Keratinocyte (primary cell): ENCODE data around the gene NFATC4. TPM values are rescaled to one million over a fixed set of nuclear protein-coding genes. Genes with fewer than 3 reads are reported as not detected.
A peak's percentile ranks its signal among the peaks of the same experiment; 100 is the strongest.

Source experiments
- DNase-seq: peaks from one replicate; pipeline ENCODE4 v3.0.0-alpha.2; 2011; ENCODE audit warnings: low read depth, missing footprints, low spot score
- FAIRE-seq: peaks from 2 replicates; lab custom pipeline; 2011; peaks lifted over from hg19 to GRCh38; lab: Jason Lieb, UNC
- H2AFZ ChIP-seq: 2 replicates; pipeline ENCODE4 v1.6.0; 2012; ENCODE audit warnings: low read length, control low read depth, inconsistent platforms; ENCODE audit not compliant: control insufficient read depth
- H3K27ac ChIP-seq: 2 replicates; pipeline ENCODE4 v1.5.1; 2011; ENCODE audit warnings: low read length; ENCODE audit not compliant: control insufficient read depth, insufficient read depth
- H3K27me3 ChIP-seq: 3 replicates; pipeline ENCODE4 v1.6.0; 2011; ENCODE audit warnings: low read length; ENCODE audit not compliant: control insufficient read depth, insufficient read depth; ENCODE audit errors: extremely low read depth
- H3K36me3 ChIP-seq, 2 experiments: 2 replicates in 1 of 2; 3 replicates in 1 of 2; pipeline ENCODE4 v1.5.1; 2011; ENCODE audit warnings: low read length in 2 of 2, mild to moderate bottlenecking in 1 of 2; ENCODE audit not compliant: control insufficient read depth in 2 of 2, insufficient read depth in 2 of 2; ENCODE audit errors: extremely low read depth in 1 of 2
- H3K4me1 ChIP-seq: 3 replicates; pipeline ENCODE4 v1.5.1; 2011; ENCODE audit warnings: low read length; ENCODE audit not compliant: control insufficient read depth, insufficient read depth; ENCODE audit errors: extremely low read depth
- H3K4me2 ChIP-seq: 3 replicates; pipeline ENCODE4 v1.6.0; 2011; ENCODE audit warnings: low read depth, low read length; ENCODE audit not compliant: control insufficient read depth, insufficient read depth; ENCODE audit errors: extremely low read depth
- H3K4me3 ChIP-seq, 3 experiments: fragments of 200-600 bp in 1 of 3; sonication (generic) in 1 of 3; 2 replicates in 2 of 3; 3 replicates in 1 of 3; pipeline ENCODE4 v1.5.1; 2011 to 2016; ENCODE audit warnings: low read length in 3 of 3, mild to moderate bottlenecking in 3 of 3, control low read depth in 2 of 3, inconsistent platforms in 1 of 3, low read depth in 1 of 3, mixed read lengths in 1 of 3, mixed run types in 1 of 3, moderate library complexity in 1 of 3; ENCODE audit not compliant: control insufficient read depth in 2 of 3, insufficient read depth in 2 of 3; ENCODE audit errors: extremely low read depth in 1 of 3
- H3K79me2 ChIP-seq: 2 replicates; pipeline ENCODE4 v1.6.0; 2012; ENCODE audit warnings: low read length; ENCODE audit not compliant: control insufficient read depth, insufficient read depth
- H3K9ac ChIP-seq: 3 replicates; pipeline ENCODE4 v1.6.0; 2011; ENCODE audit warnings: low read length; ENCODE audit not compliant: control insufficient read depth, insufficient read depth; ENCODE audit errors: extremely low read depth
- H3K9me1 ChIP-seq: 3 replicates; pipeline ENCODE4 v1.6.0; 2011; ENCODE audit warnings: low read length; ENCODE audit not compliant: control insufficient read depth, insufficient read depth; ENCODE audit errors: extremely low read depth
- H3K9me3 ChIP-seq: 2 replicates; pipeline ENCODE4 v1.5.1; 2012; ENCODE audit warnings: low read depth, low read length; ENCODE audit not compliant: control insufficient read depth
- H4K20me1 ChIP-seq: 3 replicates; pipeline ENCODE4 v1.6.0; 2011; ENCODE audit warnings: low read length; ENCODE audit not compliant: control insufficient read depth, insufficient read depth; ENCODE audit errors: extremely low read depth
- CTCF ChIP-seq, 3 experiments: IDR thresholded peaks in 1 of 3; conservative IDR thresholded peaks in 1 of 3; optimal IDR thresholded peaks in 1 of 3; 2 replicates in 2 of 3; 3 replicates in 1 of 3; pipeline versions ENCODE3 to v1.5.1; 2011; ENCODE audit warnings: low read length in 3 of 3, mild to moderate bottlenecking in 3 of 3, moderate library complexity in 2 of 3, control low read depth in 1 of 3, inconsistent platforms in 1 of 3; ENCODE audit not compliant: insufficient read depth in 2 of 3; ENCODE audit errors: extremely low read depth in 1 of 3
- EZH2 ChIP-seq: IDR thresholded peaks from one replicate; pipeline ENCODE4 v1.6.1; 2012; ENCODE audit warnings: inconsistent platforms, mild to moderate bottlenecking, low read length, moderate library complexity
- dilution Hi-C: fragments of 300-500 bp; cut with MboI; formaldehyde crosslinking; loops from one replicate; pipeline ENCODE4 v1.7.0; 2020; ENCODE audit warnings: low sequenced_read_pairs; ENCODE audit not compliant: extremely low pct_ligation_motif_present
- polyA plus RNA-seq, 5 experiments: library from polyadenylated mRNA; depleted of rRNA in 3 of 5; stranded (reverse) in 3 of 5; stranded (forward) in 1 of 5; unstranded in 1 of 5; fragments of >200 nt; gene quantifications; 1 replicate in 1 of 5; 2 replicates in 3 of 5; 3 replicates in 1 of 5; pipeline versions ENCODE4 v1.2.1 to v1.2.3, GENCODE V29; 2011 to 2012; ENCODE audit warnings: missing spikeins in 2 of 5, low read depth in 1 of 5, low replicate concordance in 1 of 5
- small RNA-seq, 3 experiments: library from RNA; depleted of rRNA; stranded (forward); fragments of <200 nt; gene quantifications; one replicate each; pipeline ENCODE3, GENCODE V24; 2012; ENCODE audit warnings: low read depth in 3 of 3, low replicate concordance in 1 of 3; ENCODE audit not compliant: insufficient read length in 3 of 3

Gene NFATC4
- polyA plus RNA-seq, 1 donor (not counting 4 experiments of a cell fraction or from before 2014, with no cell fraction given) = 0.92 TPM

- dilution Hi-C loops = no loop called here
- H4K20me1 ChIP-seq = no peaks in the 10 kb centered on the region
- no peaks in the 10 kb centered on the region for H3K9me3 ChIP-seq
- H2AFZ ChIP-seq = no peak overlapping the region
- TF ChIP-seq CTCF (optimal IDR thresholded peaks at IDR 0.05 in 1 of 3, IDR thresholded peaks at IDR 0.05 in 1 of 3, conservative IDR thresholded peaks at IDR 0.05 in 1 of 3; ENCODE audit: extremely low read depth in 1 of 3, insufficient read depth in 2 of 3, low read length in 3 of 3) (no peak), EZH2 (no peak)
- no peak overlapping the region for H3K4me3 ChIP-seq
- H3K79me2 ChIP-seq = peaks cover 25% of the 10 kb centered on the region
- H3K4me1 ChIP-seq = peaks cover 52% of the 10 kb centered on the region
- H3K9me1 ChIP-seq = no peaks in the 10 kb centered on the region
- H3K36me3 ChIP-seq = peaks cover 9 to 16% of the 10 kb centered on the region in 2 experiments
- H3K27me3 ChIP-seq = no peaks in the 10 kb centered on the region
- H3K27ac ChIP-seq = peak overlapping the region; percentile 94
- H3K4me2 ChIP-seq = no peak overlapping the region
- no peak for DNase-seq
- H3K9ac ChIP-seq = peak overlapping the region; percentile 95
- FAIRE-seq = no peak
Observed at GRCh38 chr14:24428628-24429394, 60.8 kb downstream of the NFATC4 start.

Small RNA genes lying within 50 kb of the gene (small RNA-seq; reads per million reads assigned to genes)
- 0 reads per million in 3 experiments for gene RF00026

Other genes starting within 250 kb of the NFATC4 start
- 0.13 TPM in 1 of 3 replicates, not detected in the others for gene FITM1, start 237.5 kb upstream of the NFATC4 start, polyA plus RNA-seq
- gene PSME1, start 232.0 kb upstream of the NFATC4 start, polyA plus RNA-seq = 46.7 to 176 TPM (median 75.1 TPM) in 3 replicates
- 9.5 to 14.2 TPM (median 11.0 TPM) in 3 replicates for gene EMC9, start 226.6 kb upstream of the NFATC4 start, polyA plus RNA-seq
- 156 to 161 TPM (median 158 TPM) in 3 replicates for gene PSME2, start 221.6 kb upstream of the NFATC4 start, polyA plus RNA-seq
- gene RNF31, start 220.7 kb upstream of the NFATC4 start, polyA plus RNA-seq = 17.4 to 23.0 TPM (median 19.8 TPM) in 3 replicates
- gene IRF9, start 206.9 kb upstream of the NFATC4 start, polyA plus RNA-seq = 117 to 126 TPM (median 117 TPM) in 3 replicates
- gene REC8, start 196.1 kb upstream of the NFATC4 start, polyA plus RNA-seq = 6.0 to 9.2 TPM (median 6.3 TPM) in 3 replicates
- gene IPO4, start 179.4 kb upstream of the NFATC4 start, polyA plus RNA-seq = 10.0 to 32.3 TPM (median 18.6 TPM) in 3 replicates
- 19.2 to 56.6 TPM (median 38.2 TPM) in 3 replicates for gene TM9SF1, start 172.7 kb upstream of the NFATC4 start, polyA plus RNA-seq
- gene TSSK4, start 162.5 kb upstream of the NFATC4 start, polyA plus RNA-seq = 0.09 TPM in 1 of 3 replicates, not detected in the others
- gene CHMP4A, start 154.7 kb upstream of the NFATC4 start, polyA plus RNA-seq = 48.0 to 86.6 TPM (median 54.5 TPM) in 3 replicates
- gene MDP1, start 152.1 kb upstream of the NFATC4 start, polyA plus RNA-seq = 7.0 to 7.5 TPM (median 7.3 TPM) in 3 replicates
- gene NEDD8, start 135.8 kb upstream of the NFATC4 start, polyA plus RNA-seq = 458 to 509 TPM (median 499 TPM) in 3 replicates
- gene GMPR2, start 135.3 kb upstream of the NFATC4 start, polyA plus RNA-seq = 84.1 to 90.0 TPM (median 84.6 TPM) in 3 replicates
- 43.5 to 107 TPM (median 54.3 TPM) in 3 replicates for gene TINF2, start 125.6 kb upstream of the NFATC4 start, polyA plus RNA-seq
- 13.5 to 77.5 TPM (median 16.1 TPM) in 3 replicates for gene TGM1, start 105.0 kb upstream of the NFATC4 start, polyA plus RNA-seq
- gene RABGGTA, start 96.6 kb upstream of the NFATC4 start, polyA plus RNA-seq = 29.0 to 47.2 TPM (median 40.9 TPM) in 3 replicates
- gene DHRS1, start 68.4 kb upstream of the NFATC4 start, polyA plus RNA-seq = 65.1 to 130 TPM (median 75.0 TPM) in 3 replicates
- 16.5 to 25.3 TPM (median 19.9 TPM) in 3 replicates for gene NOP9, start 68.3 kb upstream of the NFATC4 start, polyA plus RNA-seq
- gene CIDEB, start 60.2 kb upstream of the NFATC4 start, polyA plus RNA-seq = 2.4 to 3.7 TPM (median 2.6 TPM) in 3 replicates
- gene LTB4R2, start 58.0 kb upstream of the NFATC4 start, polyA plus RNA-seq = 5.4 to 13.4 TPM (median 7.9 TPM) in 3 replicates
- gene LTB4R, start 56.7 kb upstream of the NFATC4 start, polyA plus RNA-seq = 8.6 to 20.4 TPM (median 14.6 TPM) in 3 replicates
- gene ADCY4, start 33.1 kb upstream of the NFATC4 start, polyA plus RNA-seq = 0.21 to 0.44 TPM (median 0.23 TPM) in 3 replicates
- 7.3 to 10.7 TPM (median 8.0 TPM) in 3 replicates for gene RIPK3, start 28.2 kb upstream of the NFATC4 start, polyA plus RNA-seq
- 4.9 to 9.0 TPM (median 6.5 TPM) in 3 replicates for gene NYNRIN, start 30.8 kb downstream of the NFATC4 start, polyA plus RNA-seq
- 1.1 to 1.8 TPM (median 1.6 TPM) in 3 replicates for gene CBLN3, start 61.5 kb downstream of the NFATC4 start, polyA plus RNA-seq
- gene KHNYN, start 61.8 kb downstream of the NFATC4 start, polyA plus RNA-seq = 20.4 to 26.0 TPM (median 25.6 TPM) in 3 replicates
- 25.3 to 31.1 TPM (median 27.4 TPM) in 3 replicates for gene SDR39U1, start 74.6 kb downstream of the NFATC4 start, polyA plus RNA-seq
- gene CMA1, start 140.1 kb downstream of the NFATC4 start, polyA plus RNA-seq = not detected in 3 replicates
- gene CTSG, start 208.1 kb downstream of the NFATC4 start, polyA plus RNA-seq = not detected in 3 replicates
- gene GZMH, start 241.5 kb downstream of the NFATC4 start, polyA plus RNA-seq = 0.14 TPM in 1 of 3 replicates, not detected in the others